ENCODE results near the gene SLC9A9. TPM values are rescaled to one million over a fixed set of nuclear protein-coding genes. Genes with fewer than 3 reads are reported as not detected.

SLC9A9 gene
- total and polyA plus RNA-seq, 2 donors (not counting 1 experiment from before 2014, with no cell fraction given): 14.3 to 74.0 TPM

GRCh38 chr3:143749926-143750325, 98.3 kb downstream of the SLC9A9 start:
- H3K4me2 ChIP-seq (ENCODE audit: extremely low read depth, insufficient read depth, low read length): no peak overlapping the region
- H4K20me1 ChIP-seq (ENCODE audit: control insufficient read depth, extremely low read depth, insufficient read depth, low read length): no peaks in the 10 kb centered on the region
- no peaks in the 10 kb centered on the region for H3K79me2 ChIP-seq (ENCODE audit: control insufficient read depth, insufficient read depth, low read length)
- H3K4me3 ChIP-seq (replicated peaks in 1 of 4; ENCODE audit: control extremely low read depth in 1 of 4, insufficient read depth in 1 of 4, low read depth in 3 of 4, low read length in 4 of 4): no peak overlapping the region
- no peak overlapping the region for H3K9ac ChIP-seq (ENCODE audit: insufficient read depth, low read length)
- H3K36me3 ChIP-seq (ENCODE audit: control insufficient read depth, insufficient read depth, low read length): no peaks in the 10 kb centered on the region
- TF ChIP-seq, protein P1, sequence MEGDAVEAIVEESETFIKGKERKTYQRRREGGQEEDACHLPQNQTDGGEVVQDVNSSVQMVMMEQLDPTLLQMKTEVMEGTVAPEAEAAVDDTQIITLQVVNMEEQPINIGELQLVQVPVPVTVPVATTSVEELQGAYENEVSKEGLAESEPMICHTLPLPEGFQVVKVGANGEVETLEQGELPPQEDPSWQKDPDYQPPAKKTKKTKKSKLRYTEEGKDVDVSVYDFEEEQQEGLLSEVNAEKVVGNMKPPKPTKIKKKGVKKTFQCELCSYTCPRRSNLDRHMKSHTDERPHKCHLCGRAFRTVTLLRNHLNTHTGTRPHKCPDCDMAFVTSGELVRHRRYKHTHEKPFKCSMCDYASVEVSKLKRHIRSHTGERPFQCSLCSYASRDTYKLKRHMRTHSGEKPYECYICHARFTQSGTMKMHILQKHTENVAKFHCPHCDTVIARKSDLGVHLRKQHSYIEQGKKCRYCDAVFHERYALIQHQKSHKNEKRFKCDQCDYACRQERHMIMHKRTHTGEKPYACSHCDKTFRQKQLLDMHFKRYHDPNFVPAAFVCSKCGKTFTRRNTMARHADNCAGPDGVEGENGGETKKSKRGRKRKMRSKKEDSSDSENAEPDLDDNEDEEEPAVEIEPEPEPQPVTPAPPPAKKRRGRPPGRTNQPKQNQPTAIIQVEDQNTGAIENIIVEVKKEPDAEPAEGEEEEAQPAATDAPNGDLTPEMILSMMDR (conservative IDR thresholded peaks at IDR 0.05 in 1 of 2, IDR thresholded peaks at IDR 0.05 in 1 of 2; ENCODE audit: low read depth in 1 of 2, low read length in 2 of 2): no peak
- TF ChIP-seq EZH2 (IDR thresholded peaks at IDR 0.05; ENCODE audit: low read length, missing control alignments): no peak
- H3K9me3 ChIP-seq (ENCODE audit: control insufficient read depth, insufficient read depth, low read depth, low read length): no peaks in the 10 kb centered on the region
- no peak for DNase-seq (ENCODE audit: low read depth in 2 of 2)
- no peak overlapping the region for H3K27ac ChIP-seq (ENCODE audit: insufficient read depth, low read length)
- no peak overlapping the region for H2AFZ ChIP-seq (ENCODE audit: low read length)
- H3K4me1 ChIP-seq (ENCODE audit: control insufficient read depth, extremely low read depth, insufficient read depth, low read length): no peaks in the 10 kb centered on the region
- no peaks in the 10 kb centered on the region for H3K27me3 ChIP-seq (ENCODE audit: control insufficient read depth, insufficient read depth, low read length)

DNA sequence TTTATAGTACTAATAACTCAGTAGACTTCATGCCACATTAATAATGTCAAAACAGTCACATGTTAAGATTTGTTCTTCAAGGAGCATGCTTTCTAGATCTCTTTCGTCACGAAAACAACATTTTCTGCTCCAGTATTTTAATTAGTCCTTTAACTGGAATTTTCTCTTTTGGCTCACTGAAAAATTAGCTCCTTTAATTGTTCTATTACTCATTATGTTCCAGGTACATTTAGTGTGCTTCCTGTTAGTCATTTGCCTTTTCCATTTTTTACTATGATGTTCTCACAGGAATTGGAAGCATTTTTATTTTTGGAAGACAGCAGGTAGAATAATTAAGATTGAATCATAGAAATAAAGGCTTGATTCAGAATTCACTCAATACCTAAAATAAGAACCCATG, 111.2 kb downstream of the SLC9A9 start:
- Histone ChIP-seq H3K9me3 (ENCODE audit: control insufficient read depth, insufficient read depth, low read depth, low read length) (no peaks in the 10 kb centered on the region), H3K9ac (ENCODE audit: insufficient read depth, low read length) (no peak overlapping the region), H3K27ac (ENCODE audit: insufficient read depth, low read length) (no peak overlapping the region), H4K20me1 (ENCODE audit: control insufficient read depth, extremely low read depth, insufficient read depth, low read length) (no peaks in the 10 kb centered on the region), H3K4me2 (ENCODE audit: extremely low read depth, insufficient read depth, low read length) (no peak overlapping the region), H3K36me3 (ENCODE audit: control insufficient read depth, insufficient read depth, low read length) (no peaks in the 10 kb centered on the region), H3K79me2 (ENCODE audit: control insufficient read depth, insufficient read depth, low read length) (no peaks in the 10 kb centered on the region), H3K4me3 (replicated peaks in 1 of 4; ENCODE audit: control extremely low read depth in 1 of 4, insufficient read depth in 1 of 4, low read depth in 3 of 4, low read length in 4 of 4) (no peak overlapping the region), H2AFZ (ENCODE audit: low read length) (no peak overlapping the region), H3K27me3 (ENCODE audit: control insufficient read depth, insufficient read depth, low read length) (no peaks in the 10 kb centered on the region), H3K4me1 (ENCODE audit: control insufficient read depth, extremely low read depth, insufficient read depth, low read length) (no peaks in the 10 kb centered on the region)
- TF ChIP-seq, protein P1 (conservative IDR thresholded peaks at IDR 0.05 in 1 of 2, IDR thresholded peaks at IDR 0.05 in 1 of 2; ENCODE audit: low read depth in 1 of 2, low read length in 2 of 2): no peak
- TF ChIP-seq EZH2 (IDR thresholded peaks at IDR 0.05; ENCODE audit: low read length, missing control alignments): no peak
- DNase-seq (ENCODE audit: low read depth in 2 of 2): no peak

DNA sequence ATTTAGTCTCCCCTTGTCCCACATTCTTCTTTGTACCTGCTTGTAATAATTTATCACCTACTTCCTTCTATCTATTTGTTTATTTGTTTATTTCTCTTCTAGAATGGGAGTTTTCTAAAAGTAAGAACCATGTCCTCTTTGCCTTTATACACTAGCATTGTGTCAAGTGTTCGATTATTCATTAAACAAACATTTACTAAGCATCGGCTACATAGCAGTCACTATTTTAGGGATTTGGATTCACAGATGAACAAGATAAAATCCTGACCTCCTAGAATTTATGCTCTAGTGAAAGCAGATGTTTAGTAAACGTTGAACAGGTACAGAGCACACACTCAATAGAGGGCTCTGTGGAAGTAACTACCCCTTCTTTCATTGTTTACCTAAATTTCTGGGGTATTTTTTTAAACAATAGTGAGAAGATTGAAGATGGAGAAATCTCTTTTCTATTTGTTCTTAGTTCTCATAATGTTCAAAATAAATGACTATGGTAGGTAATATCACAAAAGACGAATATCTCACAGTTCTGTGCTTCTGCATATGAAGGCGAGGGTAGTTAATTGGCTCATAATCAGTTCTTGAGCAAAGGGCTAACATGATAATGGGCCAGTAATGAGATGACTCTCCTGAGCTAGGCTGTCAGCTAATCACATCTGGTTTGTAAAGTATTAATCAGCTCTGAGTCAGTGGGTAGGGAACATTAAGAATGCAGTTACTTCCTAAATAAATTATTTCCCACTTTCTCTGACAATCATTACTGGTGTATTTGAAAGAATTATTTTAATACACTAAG, 111.9 kb downstream of the SLC9A9 start:
- no peak overlapping the region for H2AFZ ChIP-seq (ENCODE audit: low read length)
- no peaks in the 10 kb centered on the region for H3K79me2 ChIP-seq (ENCODE audit: control insufficient read depth, insufficient read depth, low read length)
- no peaks in the 10 kb centered on the region for H3K27me3 ChIP-seq (ENCODE audit: control insufficient read depth, insufficient read depth, low read length)
- no peaks in the 10 kb centered on the region for H3K9me3 ChIP-seq (ENCODE audit: control insufficient read depth, insufficient read depth, low read depth, low read length)
- H3K4me2 ChIP-seq (ENCODE audit: extremely low read depth, insufficient read depth, low read length): no peak overlapping the region
- TF ChIP-seq, protein P1 (conservative IDR thresholded peaks at IDR 0.05 in 1 of 2, IDR thresholded peaks at IDR 0.05 in 1 of 2; ENCODE audit: low read depth in 1 of 2, low read length in 2 of 2): no peak
- no peak for TF ChIP-seq EZH2 (IDR thresholded peaks at IDR 0.05; ENCODE audit: low read length, missing control alignments)
- no peak overlapping the region for H3K9ac ChIP-seq (ENCODE audit: insufficient read depth, low read length)
- H4K20me1 ChIP-seq (ENCODE audit: control insufficient read depth, extremely low read depth, insufficient read depth, low read length): no peaks in the 10 kb centered on the region
- no peaks in the 10 kb centered on the region for H3K4me1 ChIP-seq (ENCODE audit: control insufficient read depth, extremely low read depth, insufficient read depth, low read length)
- no peak overlapping the region for H3K4me3 ChIP-seq (replicated peaks in 1 of 4; ENCODE audit: control extremely low read depth in 1 of 4, insufficient read depth in 1 of 4, low read depth in 3 of 4, low read length in 4 of 4)
- no peaks in the 10 kb centered on the region for H3K36me3 ChIP-seq (ENCODE audit: control insufficient read depth, insufficient read depth, low read length)
- H3K27ac ChIP-seq (ENCODE audit: insufficient read depth, low read length): no peak overlapping the region
- peak; percentile 11 to 43 for DNase-seq (ENCODE audit: low read depth in 2 of 2)

Measured in fibroblast of lung (primary cell).